ENCODE measurements around the gene MAD2L1BP. TPM values are rescaled to one million over a fixed set of nuclear protein-coding genes. Genes with fewer than 3 reads are reported as not detected.
"Not testable (repeated sequence)": the region's sequence is repeated elsewhere in the genome, so short reads cannot be mapped to it uniquely, and the experiment has no call there.

Gene MAD2L1BP
- 9.8 TPM for total RNA-seq

- peak; percentile 88 for DNase-seq (ENCODE audit: low spot score)
- peak; percentile 94 for ATAC-seq
These were observed at the start of gene MAD2L1BP for GRCh38 chr6:43635387-43636307. Gene MAD2L1BP, plus strand, starts transcription at chr6:43635840. Its CDS starts 36 bp downstream, at chr6:43635876.

GRCh38 chr6:43588194-43588593 lies 47.4 kb upstream of the MAD2L1BP start:
- DNase-seq (ENCODE audit: low spot score) (no peak), ATAC-seq (no peak)

- not testable (repeated sequence) for ATAC-seq
These were observed 46.1 kb upstream of the MAD2L1BP start for GRCh38 chr6:43589564-43589963.

GRCh38 chr6:43593938-43594337 lies 41.7 kb upstream of the MAD2L1BP start:
- no peak for ATAC-seq
- DNase-seq (ENCODE audit: low spot score), result no peak

More at GRCh38 chr6:43589564-43589963, 46.1 kb upstream of the MAD2L1BP start:
- not testable (repeated sequence) for DNase-seq (ENCODE audit: low spot score)

GRCh38 chr6:43600595-43600994 lies 35.0 kb upstream of the MAD2L1BP start:
- ATAC-seq, result no peak
- no peak for DNase-seq (ENCODE audit: low spot score)

GRCh38 chr6:43604174-43604573 lies 31.5 kb upstream of the MAD2L1BP start:
- DNase-seq (ENCODE audit: low spot score) (no peak), ATAC-seq (no peak)

- no peak for ATAC-seq
These were observed 29.6 kb upstream of the MAD2L1BP start for GRCh38 chr6:43606019-43606418.

GRCh38 chr6:43608310-43608763 lies 27.3 kb upstream of the MAD2L1BP start:
- ATAC-seq, result peak; percentile 89
- DNase-seq (ENCODE audit: low spot score), result no peak

More at GRCh38 chr6:43606019-43606418, 29.6 kb upstream of the MAD2L1BP start:
- DNase-seq (ENCODE audit: low spot score), result no peak

GRCh38 chr6:43608807-43609206 lies 26.8 kb upstream of the MAD2L1BP start:
- ATAC-seq, result no peak

GRCh38 chr6:43609402-43609801 lies 26.2 kb upstream of the MAD2L1BP start:
- ATAC-seq, result no peak

More at GRCh38 chr6:43608807-43609206, 26.8 kb upstream of the MAD2L1BP start:
- no peak for DNase-seq (ENCODE audit: low spot score)

GRCh38 chr6:43610431-43610830 lies 25.2 kb upstream of the MAD2L1BP start:
- DNase-seq (ENCODE audit: low spot score) (no peak), ATAC-seq (no peak)

More at GRCh38 chr6:43609402-43609801, 26.2 kb upstream of the MAD2L1BP start:
- DNase-seq (ENCODE audit: low spot score), result no peak

GRCh38 chr6:43613721-43614395 lies 21.8 kb upstream of the MAD2L1BP start:
- ATAC-seq (no peak), DNase-seq (ENCODE audit: low spot score) (no peak)

GRCh38 chr6:43614396-43614730 lies 21.3 kb upstream of the MAD2L1BP start:
- DNase-seq (ENCODE audit: low spot score) (no peak), ATAC-seq (no peak)

GRCh38 chr6:43616725-43617472 lies 18.7 kb upstream of the MAD2L1BP start:
- ATAC-seq, result no peak
- no peak for DNase-seq (ENCODE audit: low spot score)

- ATAC-seq (peak; percentile 8), DNase-seq (ENCODE audit: low spot score) (no peak)
These were observed 14.4 kb upstream of the MAD2L1BP start for GRCh38 chr6:43621078-43621835.

GRCh38 chr6:43621836-43622180 lies 13.8 kb upstream of the MAD2L1BP start:
- DNase-seq (ENCODE audit: low spot score), result no peak
- ATAC-seq, result no peak

- DNase-seq (ENCODE audit: low spot score), result no peak
- no peak for ATAC-seq
These were observed 13.1 kb upstream of the MAD2L1BP start for GRCh38 chr6:43622541-43622940.

GRCh38 chr6:43623880-43624785 lies 11.5 kb upstream of the MAD2L1BP start:
- ATAC-seq (no peak), DNase-seq (ENCODE audit: low spot score) (no peak)

- no peak for ATAC-seq
- no peak for DNase-seq (ENCODE audit: low spot score)
These were observed 10.8 kb upstream of the MAD2L1BP start for GRCh38 chr6:43624786-43625288.
